Prostate gland (tissue), 2 donors: ENCODE measurements around the gene SCN1A. TPM values are rescaled to one million over a fixed set of nuclear protein-coding genes. Genes with fewer than 3 reads are reported as not detected.

Source experiments
- DNase-seq: peaks from one replicate; pipeline ENCODE4 v3.0.0-alpha.2; 2019; ENCODE audit warnings: low spot score
- H3K27ac ChIP-seq, 2 donors: fragments of 200-600 bp; sonication (generic); 2 replicates each; pipeline ENCODE4 v1.5.1; 2017 to 2019
- H3K27me3 ChIP-seq: fragments of 200-600 bp; sonication (generic); replicated peaks from 2 replicates; pipeline ENCODE4 v1.5.1; 2019; ENCODE audit not compliant: insufficient read depth
- H3K36me3 ChIP-seq, 2 donors: fragments of 200-600 bp; sonication (generic); 1 replicate in 1 of 2; 2 replicates in 1 of 2; pipeline versions ENCODE4 v1.5.1 to v1.8.1; 2017 to 2019
- H3K4me1 ChIP-seq: fragments of 200-600 bp; sonication (generic); replicated peaks from 2 replicates; pipeline ENCODE4 v1.5.1; 2019
- H3K4me3 ChIP-seq, 2 donors: fragments of 200-600 bp; sonication (generic); 2 replicates each; pipeline ENCODE4 v1.5.1; 2017 to 2019
- H3K9me3 ChIP-seq: fragments of 200-600 bp; sonication (generic); 2 replicates; pipeline ENCODE4 v1.5.1; 2017
- CTCF ChIP-seq, 4 experiments: fragments of 200-600 bp in 2 of 4; fragments of 450-650 bp in 2 of 4; sonication (generic) in 2 of 4; IDR thresholded peaks; 1 replicate in 3 of 4; 2 replicates in 1 of 4; pipeline ENCODE4 v1.5.1; 2016 to 2019; ENCODE audit warnings: antibody characterized with exemption in 4 of 4, mild to moderate bottlenecking in 2 of 4, moderate library complexity in 2 of 4
- POLR2A ChIP-seq: fragments of 450-650 bp; IDR thresholded peaks from one replicate; pipeline ENCODE4 v1.6.1; 2016; ENCODE audit warnings: antibody characterized with exemption, mild to moderate bottlenecking
- POLR2AphosphoS5 ChIP-seq: sonication (generic); formaldehyde crosslinking; IDR thresholded peaks from one replicate; pipeline ENCODE4 v1.6.1; 2017; ENCODE audit warnings: antibody characterized with exemption
- WGBS: methylation state at CpG from one replicate; pipeline ENCODE4 v1.1.5; 2018; 5-methylcytosine and 5-hydroxymethylcytosine counted together
- intact Hi-C: fragments of 100-400 bp; cut with DNase I; formaldehyde crosslinking; loops from one replicate; pipeline ENCODE4 v1.14.2; 2022
- total RNA-seq, 2 donors: library from RNA; depleted of rRNA; stranded (reverse); fragments of >200 nt; gene quantifications; one replicate each; pipeline ENCODE4 v1.1.0, GENCODE V29; 2016

SCN1A gene
- total RNA-seq, 2 donors from 2014 or later: 0.23 TPM; not detected in 1

GRCh38 chr2:166092889-166093288, 34.9 kb downstream of the SCN1A start:
- TF ChIP-seq POLR2AphosphoS5: no peak
- TF ChIP-seq CTCF (IDR thresholded peaks at IDR 0.05): no peak
- TF ChIP-seq POLR2A: no peak
- intact Hi-C loops: no loop called here
- Histone ChIP-seq H3K27ac (no peak overlapping the region), H3K4me1 (no peaks in the 10 kb centered on the region), H3K36me3 (no peaks in the 10 kb centered on the region), H3K9me3 (no peaks in the 10 kb centered on the region), H3K4me3 (no peak overlapping the region), H3K27me3 (no peaks in the 10 kb centered on the region)
- 71% methylated on average over 3 of the region's 3 CpGs for WGBS
- no peak for DNase-seq

GRCh38 chr2:166091439-166091838, 36.4 kb downstream of the SCN1A start:
- no peak overlapping the region for H3K4me3 ChIP-seq
- no peaks in the 10 kb centered on the region for H3K4me1 ChIP-seq
- DNase-seq: no peak
- H3K36me3 ChIP-seq: no peaks in the 10 kb centered on the region
- WGBS: 56% methylated on average over 3 of the region's 3 CpGs
- H3K9me3 ChIP-seq: no peaks in the 10 kb centered on the region
- H3K27ac ChIP-seq: no peak overlapping the region
- intact Hi-C loops: no loop called here
- H3K27me3 ChIP-seq: no peaks in the 10 kb centered on the region
- no peak for TF ChIP-seq POLR2A
- no peak for TF ChIP-seq POLR2AphosphoS5
- no peak for TF ChIP-seq CTCF (IDR thresholded peaks at IDR 0.05)

- Histone ChIP-seq H3K36me3 (no peaks in the 10 kb centered on the region), H3K4me1 (no peaks in the 10 kb centered on the region), H3K27me3 (no peaks in the 10 kb centered on the region), H3K27ac (no peak overlapping the region), H3K4me3 (no peak overlapping the region), H3K9me3 (no peaks in the 10 kb centered on the region)
- 64% methylated on average over 5 of the region's 5 CpGs for WGBS
- no peak for TF ChIP-seq POLR2A
- intact Hi-C loops: no loop called here
- DNase-seq: no peak
These were observed 36.9 kb downstream of the SCN1A start for GRCh38 chr2:166090908-166091307.

- intact Hi-C loops: no loop called here
- WGBS: 81% methylated on average over 2 of the region's 2 CpGs
- no peak for TF ChIP-seq POLR2A
- no peak for TF ChIP-seq POLR2AphosphoS5
- TF ChIP-seq CTCF (IDR thresholded peaks at IDR 0.05): no peak
These were observed 37.5 kb downstream of the SCN1A start for GRCh38 chr2:166090346-166090745.

GRCh38 chr2:166088634-166089033, 39.2 kb downstream of the SCN1A start:
- no peaks in the 10 kb centered on the region for H3K9me3 ChIP-seq
- intact Hi-C loops: no loop called here
- H3K36me3 ChIP-seq: no peaks in the 10 kb centered on the region
- H3K4me1 ChIP-seq: no peaks in the 10 kb centered on the region
- no peaks in the 10 kb centered on the region for H3K27me3 ChIP-seq
- no peak overlapping the region for H3K27ac ChIP-seq
- TF ChIP-seq POLR2A: no peak
- no peak for DNase-seq
- WGBS: 93% methylated on average over 3 of the region's 3 CpGs
- H3K4me3 ChIP-seq: no peak overlapping the region

More at GRCh38 chr2:166090346-166090745, 37.5 kb downstream of the SCN1A start:
- no peak overlapping the region for H3K27ac ChIP-seq
- no peaks in the 10 kb centered on the region for H3K4me1 ChIP-seq
- no peaks in the 10 kb centered on the region for H3K27me3 ChIP-seq
- H3K36me3 ChIP-seq: no peaks in the 10 kb centered on the region
- H3K4me3 ChIP-seq: no peak overlapping the region
- DNase-seq: no peak
- no peaks in the 10 kb centered on the region for H3K9me3 ChIP-seq

GRCh38 chr2:166084301-166084700, 43.5 kb downstream of the SCN1A start:
- no peak for DNase-seq
- no peak overlapping the region for H3K4me3 ChIP-seq
- H3K27me3 ChIP-seq: no peaks in the 10 kb centered on the region
- TF ChIP-seq POLR2A (no peak), POLR2AphosphoS5 (no peak), CTCF (IDR thresholded peaks at IDR 0.05) (no peak)
- intact Hi-C loops: no loop called here
- no peaks in the 10 kb centered on the region for H3K9me3 ChIP-seq
- H3K4me1 ChIP-seq: no peaks in the 10 kb centered on the region
- no peaks in the 10 kb centered on the region for H3K36me3 ChIP-seq
- no peak overlapping the region for H3K27ac ChIP-seq
